GM18907 (cell line): ENCODE data around the gene ADCY10.
A peak's percentile ranks its signal among the peaks of the same experiment; 100 is the strongest.
"Not testable (repeated sequence)": the region's sequence is repeated elsewhere in the genome, so short reads cannot be mapped to it uniquely, and the experiment has no call there.

Experiments
- ATAC-seq: cut with Tn5 transposase; IDR thresholded peaks from one replicate; pipeline ENCODE4 v1.9.1; 2021; ENCODE audit warnings: mild to moderate bottlenecking, moderate library complexity; ENCODE audit not compliant: unreplicated experiment

Gene ADCY10

GRCh38 chr1:167913895-167914496 is at the start of gene ADCY10:
Gene ADCY10 (minus strand): TSS chr1:167914134. CDS start chr1:167905140, 8,994 bp downstream.
- no peak for ATAC-seq

GRCh38 chr1:167957710-167958109 is 43.8 kb upstream of the ADCY10 start:
- no peak for ATAC-seq

GRCh38 chr1:167955915-167956314 is 42.0 kb upstream of the ADCY10 start:
- no peak for ATAC-seq

GRCh38 chr1:167950569-167950968 is 36.6 kb upstream of the ADCY10 start:
- no peak for ATAC-seq

- no peak for ATAC-seq
Observed at GRCh38 chr1:167949785-167950184, 35.9 kb upstream of the ADCY10 start.

- no peak for ATAC-seq
Observed at GRCh38 chr1:167947733-167948132, 33.8 kb upstream of the ADCY10 start.

GRCh38 chr1:167943541-167943940 is 29.6 kb upstream of the ADCY10 start:
- ATAC-seq: no peak

GRCh38 chr1:167940264-167940663 is 26.3 kb upstream of the ADCY10 start:
- ATAC-seq: no peak

GRCh38 chr1:167938080-167938636 is 24.2 kb upstream of the ADCY10 start:
- ATAC-seq: no peak

GRCh38 chr1:167937709-167938010 is 23.7 kb upstream of the ADCY10 start:
- ATAC-seq: no peak

- ATAC-seq: peak; percentile 21
Observed at GRCh38 chr1:167936930-167937708, 23.2 kb upstream of the ADCY10 start, which contains the start of gene MPC2. Gene MPC2 (minus strand): TSS chr1:167937072. CDS start chr1:167935841, 1,231 bp downstream.

- peak; percentile 82 for ATAC-seq
Observed at GRCh38 chr1:167936068-167936929, 22.4 kb upstream of the ADCY10 start, which contains the start of gene DCAF6. Gene DCAF6 (plus strand): TSS chr1:167936683. CDS start chr1:167936912, 229 bp downstream.

- ATAC-seq: peak; percentile 8
Observed at GRCh38 chr1:167935216-167936067, 21.5 kb upstream of the ADCY10 start.

- no peak for ATAC-seq
Observed at GRCh38 chr1:167934426-167935215, 20.7 kb upstream of the ADCY10 start.

GRCh38 chr1:167933788-167934187 is 19.9 kb upstream of the ADCY10 start:
- no peak for ATAC-seq

GRCh38 chr1:167929725-167930124 is 15.8 kb upstream of the ADCY10 start:
- ATAC-seq: no peak

GRCh38 chr1:167928919-167929318 is 15.0 kb upstream of the ADCY10 start:
- not testable (repeated sequence) for ATAC-seq

GRCh38 chr1:167928457-167928852 is 14.5 kb upstream of the ADCY10 start:
- ATAC-seq: no peak

GRCh38 chr1:167927046-167927754 is 13.3 kb upstream of the ADCY10 start:
- ATAC-seq: peak; percentile 48
